WTC11 (cell line): Measurements from ENCODE around the gene TUBA3D.
"Not testable (repeated sequence)": the region's sequence is repeated elsewhere in the genome, so short reads cannot be mapped to it uniquely, and the experiment has no call there.

Experiments
- CBFB ChIP-seq: sonication (generic); formaldehyde crosslinking; IDR thresholded peaks from 2 replicates; pipeline ENCODE4 v1.8.1; 2022; ENCODE audit warnings: mild to moderate bottlenecking, low read depth, missing genetic modification reagents
- CREB1 ChIP-seq: sonication (generic); formaldehyde crosslinking; IDR thresholded peaks from 2 replicates; pipeline ENCODE4 v1.8.0; 2023; ENCODE audit warnings: mild to moderate bottlenecking, missing genetic modification reagents
- CTCF ChIP-seq: fragments of 200-600 bp; IDR thresholded peaks from 2 replicates; pipeline ENCODE4 v1.8.0; 2022; ENCODE audit warnings: antibody characterized with exemption
- E2F5 ChIP-seq: sonication (generic); formaldehyde crosslinking; IDR thresholded peaks from 2 replicates; pipeline ENCODE4 v1.8.1; 2022; ENCODE audit warnings: mild to moderate bottlenecking, moderate library complexity, missing genetic modification reagents
- KAT7 ChIP-seq: sonication (generic); formaldehyde crosslinking; IDR thresholded peaks from 2 replicates; pipeline ENCODE4 v1.8.1; 2023; ENCODE audit warnings: missing genetic modification reagents, mild to moderate bottlenecking, borderline replicate concordance
- NR2C2 ChIP-seq: sonication (generic); formaldehyde crosslinking; IDR thresholded peaks from 2 replicates; pipeline ENCODE4 v1.8.0; 2022; ENCODE audit warnings: mild to moderate bottlenecking, missing genetic modification reagents
- NR3C1 ChIP-seq: sonication (generic); formaldehyde crosslinking; conservative IDR thresholded peaks from 2 replicates; pipeline ENCODE4 v1.8.1; 2023; ENCODE audit warnings: low read depth, mild to moderate bottlenecking, missing genetic modification reagents
- SMAD3 ChIP-seq: sonication (generic); formaldehyde crosslinking; IDR thresholded peaks from 2 replicates; pipeline ENCODE4 v1.8.0; 2022; ENCODE audit warnings: missing genetic modification reagents, mild to moderate bottlenecking, borderline replicate concordance
- ZNF423 ChIP-seq: fragments of 250-450 bp; sonication (Bioruptor Pico); IDR thresholded peaks from 2 replicates; pipeline ENCODE4 v2.1.2; 2022; ENCODE audit warnings: mild to moderate bottlenecking, moderate library complexity
- TF ChIP-seq, protein P1 (sequence below): sonication (generic); formaldehyde crosslinking; IDR thresholded peaks from 2 replicates; pipeline ENCODE4 v1.8.0; 2022; ENCODE audit warnings: mild to moderate bottlenecking, missing genetic modification reagents

GRCh38 chr2:131451265-131451949 lies 24.5 kb upstream of the TUBA3D start:
- TF ChIP-seq CTCF; ZNF423 (CRISPR knock-in tag); NR2C2 (CRISPR knock-in tag); NR3C1 (CRISPR knock-in tag); CREB1; KAT7 (CRISPR knock-in tag); CBFB; SMAD3 (CRISPR knock-in tag); E2F5: not testable (repeated sequence)
- TF ChIP-seq, protein P1, sequence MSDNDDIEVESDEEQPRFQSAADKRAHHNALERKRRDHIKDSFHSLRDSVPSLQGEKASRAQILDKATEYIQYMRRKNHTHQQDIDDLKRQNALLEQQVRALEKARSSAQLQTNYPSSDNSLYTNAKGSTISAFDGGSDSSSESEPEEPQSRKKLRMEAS (CRISPR knock-in tag), result not testable (repeated sequence)
